SK-N-MC (cell line): ENCODE data around the gene ATP13A3.

Source experiments
- FOXP2 ChIP-seq: optimal IDR thresholded peaks from 2 replicates; pipeline ENCODE3; 2011; ENCODE audit warnings: mild to moderate bottlenecking, moderate library complexity; ENCODE audit not compliant: insufficient read depth; ENCODE audit errors: extremely low read length, control extremely low read depth
- POLR2AphosphoS5 ChIP-seq: IDR thresholded peaks from 2 replicates; pipeline ENCODE4 v1.6.1; 2012; ENCODE audit warnings: mild to moderate bottlenecking, low read depth, low read length, borderline replicate concordance

- no peak for TF ChIP-seq FOXP2
- TF ChIP-seq POLR2AphosphoS5 = no peak
Observed at GRCh38 chr3:194405766-194406165, 81.0 kb downstream of the ATP13A3 start.
